ENCODE data around the gene DENND1A. TPM values are rescaled to one million over a fixed set of nuclear protein-coding genes. Genes with fewer than 3 reads are reported as not detected.

Gene DENND1A
- total RNA-seq, 4 donors from 2014 or later, result 20.9 to 33.6 (median 23.7) TPM

- TF ChIP-seq EP300 (IDR thresholded peaks at IDR 0.05) (no peak), POLR2AphosphoS5 (IDR thresholded peaks at IDR 0.05) (no peak), POLR2A (IDR thresholded peaks at IDR 0.05) (no peak), CTCF (IDR thresholded peaks at IDR 0.05) (no peak)
- H3K4me1 ChIP-seq, result peaks cover 0 to 14% (median 1%) of the 10 kb centered on the region in 3 donors
- H3K4me3 ChIP-seq, result no peak overlapping the region
- H3K27me3 ChIP-seq, result peaks cover 7% of the 10 kb centered on the region
- no peak for ATAC-seq
- no peak overlapping the region for H3K27ac ChIP-seq
- no peaks in the 10 kb centered on the region for H3K9me3 ChIP-seq
- H3K36me3 ChIP-seq, result no peaks in the 10 kb centered on the region
- 48 to 52% methylated on average over 3 to 5 of the region's 5 CpGs for WGBS, 2 donors (ENCODE audit: low coverage in 1 of 2)
Measured at GRCh38 chr9:123933440-123934212, 3.7 kb upstream of the DENND1A start.

GRCh38 chr9:123929177-123929869 is 603 bp downstream of the DENND1A start:
- Histone ChIP-seq H3K27me3 (no peaks in the 10 kb centered on the region), H3K36me3 (no peaks in the 10 kb centered on the region), H3K9me3 (no peaks in the 10 kb centered on the region), H3K4me1 (peaks cover 3 to 29% (median 5%) of the 10 kb centered on the region in 3 donors), H3K27ac (peak overlapping the region in 3 of 4 donors; percentile 74 to 80 (median 76)), H3K4me3 (peak overlapping the region; percentile 85 to 93)
- no peak for ATAC-seq
- TF ChIP-seq POLR2AphosphoS5 (IDR thresholded peaks at IDR 0.05) (no peak), POLR2A (IDR thresholded peaks at IDR 0.05) (no peak), EP300 (IDR thresholded peaks at IDR 0.05) (no peak), CTCF (IDR thresholded peaks at IDR 0.05) (no peak)
- WGBS, 2 donors (ENCODE audit: low coverage in 1 of 2), result 0% methylated on average over 1 to 3 of the region's 50 CpGs

- TF ChIP-seq POLR2AphosphoS5 (IDR thresholded peaks at IDR 0.05) (no peak), CTCF (IDR thresholded peaks at IDR 0.05) (no peak), POLR2A (IDR thresholded peaks at IDR 0.05) (no peak), EP300 (IDR thresholded peaks at IDR 0.05) (no peak)
- Histone ChIP-seq H3K9me3 (no peaks in the 10 kb centered on the region), H3K4me3 (peak overlapping the region; percentile 85 to 93), H3K27ac (peak overlapping the region in 3 of 4 donors; percentile 74 to 80 (median 76)), H3K27me3 (no peaks in the 10 kb centered on the region), H3K4me1 (peaks cover 3 to 29% (median 5%) of the 10 kb centered on the region in 3 donors), H3K36me3 (no peaks in the 10 kb centered on the region)
- 20 to 48% methylated on average over 1 to 6 of the region's 6 CpGs for WGBS, 2 donors (ENCODE audit: low coverage in 1 of 2)
- no peak for ATAC-seq
Measured at GRCh38 chr9:123928533-123929176, 1.3 kb downstream of the DENND1A start.

GRCh38 chr9:123927625-123928532 is 2.0 kb downstream of the DENND1A start:
- H3K4me3 ChIP-seq, result no peak overlapping the region
- peak overlapping the region in 1 of 4 donors; percentile 3 for H3K27ac ChIP-seq
- H3K9me3 ChIP-seq, result no peaks in the 10 kb centered on the region
- ATAC-seq, result no peak
- H3K27me3 ChIP-seq, result no peaks in the 10 kb centered on the region
- H3K36me3 ChIP-seq, result no peaks in the 10 kb centered on the region
- 63 to 65% methylated on average over 4 to 5 of the region's 5 CpGs for WGBS, 2 donors (ENCODE audit: low coverage in 1 of 2)
- no peak for TF ChIP-seq EP300 (IDR thresholded peaks at IDR 0.05)
- no peak for TF ChIP-seq POLR2A (IDR thresholded peaks at IDR 0.05)
- no peak for TF ChIP-seq POLR2AphosphoS5 (IDR thresholded peaks at IDR 0.05)
- TF ChIP-seq CTCF (IDR thresholded peaks at IDR 0.05), result no peak
- peaks cover 3 to 29% (median 5%) of the 10 kb centered on the region in 3 donors for H3K4me1 ChIP-seq
